K562 (cell line): ENCODE results near the gene FOXA3. TPM values are rescaled to one million over a fixed set of nuclear protein-coding genes. Genes with fewer than 3 reads are reported as not detected.

ENCODE experiments used
- ATAC-seq: fragments of 200-7000 bp; cut with Tn5 transposase; 3 replicates; pipeline ENCODE4 v1.9.1; 2020; ENCODE audit warnings: moderate library complexity
- BruUV-seq: library from RNA; stranded (reverse); fragments of 400-500 nt; replicated peaks from 2 replicates; lab custom pipeline; 2021; lab: Mats Ljungman, UMichigan
- CTCF ChIA-PET: fragments of 300-600 bp; formaldehyde crosslinking; extraction: SDS; loops from one replicate; lab custom pipeline; 2021; ENCODE audit warnings: low intra/inter-chr PET ratio; lab: Yijun Ruan, JAX
- POLR2A ChIA-PET: fragments of 300-600, 350-650 bp; sonication (Branson Sonifier 250); formaldehyde crosslinking; extraction: SDS; loops from one replicate; lab custom pipeline; 2021; ENCODE audit warnings: antibody characterized with exemption, inconsistent platforms; lab: Yijun Ruan, JAX
- DNase-seq, 4 experiments: peaks; one replicate each; pipeline versions ENCODE4 v3.0.0 to v3.0.0-alpha.2; 2011 to 2018; ENCODE audit warnings: low spot score in 3 of 4, mixed read lengths in 3 of 4; ENCODE audit errors: extremely low read depth in 1 of 4
- FAIRE-seq: peaks from 2 replicates; lab custom pipeline; 2011; peaks lifted over from hg19 to GRCh38; lab: Jason Lieb, UNC
- H2AFZ ChIP-seq: 2 replicates; pipeline ENCODE4 v1.6.0; 2011; ENCODE audit warnings: low read depth, low read length, control low read depth, inconsistent platforms
- H3K27ac ChIP-seq: fragments of 200-600 bp; 3 replicates; pipeline ENCODE4 v1.8.0; 2011; ENCODE audit warnings: low read depth, mild to moderate bottlenecking, control low read depth, inconsistent platforms, low read length, moderate library complexity, mixed read lengths; ENCODE audit errors: extremely low read depth
- H3K27me3 ChIP-seq, 2 experiments: fragments of 300-600 bp in 1 of 2; 2 replicates in 1 of 2; 3 replicates in 1 of 2; pipeline versions ENCODE4 v1.6.0 to v1.8.0; 2011; ENCODE audit warnings: inconsistent platforms in 2 of 2, low read length in 2 of 2, mild to moderate bottlenecking in 1 of 2, mixed read lengths in 1 of 2, moderate library complexity in 1 of 2; ENCODE audit not compliant: control insufficient read depth in 2 of 2, insufficient read depth in 2 of 2
- H3K36me3 ChIP-seq: fragments of 300-600 bp; 3 replicates; pipeline ENCODE4 v1.8.0; 2011; ENCODE audit warnings: mild to moderate bottlenecking, low read length, inconsistent platforms; ENCODE audit not compliant: control insufficient read depth, insufficient read depth
- H3K4me1 ChIP-seq, 2 experiments: fragments of 200-600 bp in 1 of 2; replicated peaks in 1 of 2; 2 replicates in 1 of 2; 3 replicates in 1 of 2; pipeline versions ENCODE4 v1.5.1 to v1.8.0; 2011; ENCODE audit warnings: inconsistent platforms in 2 of 2, low read length in 2 of 2, mild to moderate bottlenecking in 1 of 2, mixed read lengths in 1 of 2, moderate library complexity in 1 of 2; ENCODE audit not compliant: control insufficient read depth in 2 of 2, insufficient read depth in 2 of 2
- H3K4me2 ChIP-seq: 2 replicates; pipeline ENCODE4 v1.6.1; 2011; ENCODE audit warnings: low read length, control low read depth, inconsistent platforms, mixed read lengths; ENCODE audit not compliant: insufficient read depth
- H3K4me3 ChIP-seq: fragments of 200-600 bp; sonication (generic), shearing (Covaris generic); 2 replicates; pipeline ENCODE4 v1.5.1; 2016; ENCODE audit warnings: control low read depth, inconsistent platforms
- H3K79me2 ChIP-seq: fragments of 200-600 bp; 3 replicates; pipeline ENCODE4 v1.8.0; 2011; ENCODE audit warnings: low read length, inconsistent platforms; ENCODE audit not compliant: control insufficient read depth, insufficient read depth
- H3K9ac ChIP-seq, 2 experiments: 2 replicates each; pipeline versions ENCODE4 v1.6.0 to v1.6.1; 2011; ENCODE audit warnings: low read depth in 2 of 2, low read length in 2 of 2, control low read depth in 1 of 2, inconsistent platforms in 1 of 2, mild to moderate bottlenecking in 1 of 2, mixed read lengths in 1 of 2; ENCODE audit not compliant: insufficient read depth in 1 of 2
- H3K9me1 ChIP-seq: one replicate; pipeline ENCODE4 v1.6.0; 2011; ENCODE audit warnings: inconsistent platforms, mild to moderate bottlenecking, low read length, moderate library complexity; ENCODE audit not compliant: control insufficient read depth, insufficient read depth
- H3K9me3 ChIP-seq: replicated peaks from 2 replicates; pipeline ENCODE4 v1.5.1; 2011; ENCODE audit warnings: low read depth, low read length, inconsistent platforms; ENCODE audit not compliant: control insufficient read depth, insufficient read depth
- H4K20me1 ChIP-seq: replicated peaks from 2 replicates; pipeline ENCODE4 v1.6.1; 2011; ENCODE audit warnings: low read length, inconsistent platforms, mixed read lengths; ENCODE audit not compliant: control insufficient read depth, insufficient read depth
- ATF1 ChIP-seq, 2 experiments: fragments of 450-650 bp in 1 of 2; IDR thresholded peaks; 2 replicates each; pipeline ENCODE4 v1.6.1; 2016; ENCODE audit warnings: missing compliant biosample characterization in 1 of 2, missing genetic modification characterization in 1 of 2
- BCOR ChIP-seq: fragments of 450-650 bp; IDR thresholded peaks from 2 replicates; pipeline ENCODE4 v1.6.1; 2016
- CBFA2T3 ChIP-seq: fragments of 450-650 bp; IDR thresholded peaks from 2 replicates; pipeline ENCODE4 v1.6.1; 2017
- ERF ChIP-seq: fragments of 450-650 bp; formaldehyde crosslinking; IDR thresholded peaks from 2 replicates; pipeline ENCODE4 v1.4.0; 2020; ENCODE audit warnings: mild to moderate bottlenecking, mixed read lengths
- RBM14 ChIP-seq: fragments of 200-400 bp; formaldehyde crosslinking; IDR thresholded peaks from 2 replicates; pipeline ENCODE4 v1.6.1; 2018; ENCODE audit warnings: low read depth, mild to moderate bottlenecking, low read length, moderate library complexity, borderline replicate concordance; ENCODE audit not compliant: insufficient read depth
- RBM25 ChIP-seq: fragments of 200-400 bp; formaldehyde crosslinking; IDR thresholded peaks from 2 replicates; pipeline ENCODE4 v1.6.1; 2018; ENCODE audit warnings: low read length, low read depth, moderate library complexity; ENCODE audit not compliant: severe bottlenecking
- WGBS: fragments of 100-300 bp; shearing (Covaris generic); methylation state at CpG from one replicate; pipeline ENCODE4 v1.1.6; 2016; ENCODE audit warnings: low coverage, mixed read lengths; ENCODE audit not compliant: insufficient coverage; ENCODE audit errors: missing lambda C conversion rate; 5-methylcytosine and 5-hydroxymethylcytosine counted together
- in situ Hi-C: fragments of 300-500 bp; cut with MboI; formaldehyde crosslinking; loops from 4 replicates; pipeline ENCODE4 v1.15.0; 2018; ENCODE audit warnings: inconsistent platforms, mixed read lengths
- intact Hi-C: fragments of 100-400 bp; cut with micrococcal nuclease; formaldehyde crosslinking; loops from 2 replicates; pipeline ENCODE4 v1.14.2; 2022
- polyA plus RNA-seq, 8 experiments: library from polyadenylated mRNA; depleted of rRNA in 4 of 8; stranded (reverse) in 5 of 8; unstranded in 3 of 8; fragments of >200 nt; fragmentation: Nextera tagmentation in 2 of 8; fragmentation: Illumina TruSeq in 1 of 8; extraction: Ambion mirVana in 2 of 8; extraction: Trizol in 1 of 8; gene quantifications; 2 replicates each; pipeline versions ENCODE4 v1.2.1 to v1.2.3, GENCODE V29; 2011 to 2014; ENCODE audit warnings: inconsistent platforms in 1 of 8, missing spikeins in 1 of 8
- total RNA-seq, 7 experiments: library from RNA; depleted of rRNA in 6 of 7; stranded (reverse); fragments of >200 nt in 6 of 7; fragmentation: Illumina TruSeq in 2 of 7; extraction: Trizol in 2 of 7; gene quantifications; 2 replicates each; pipeline versions ENCODE4 v1.2.1 to v1.2.3, GENCODE V29; 2011 to 2021; ENCODE audit warnings: low replicate concordance in 1 of 7
- TF ChIP-seq, protein P1 (sequence below), 3 experiments: IDR thresholded peaks in 2 of 3; conservative IDR thresholded peaks in 1 of 3; 2 replicates each; pipeline ENCODE4 v1.5.1; 2011 to 2012; ENCODE audit warnings: low read length in 3 of 3, mild to moderate bottlenecking in 3 of 3, control low read depth in 2 of 3, improper control_type of control experiment in 1 of 3, inconsistent platforms in 1 of 3, low read depth in 1 of 3, mixed read lengths in 1 of 3, moderate library complexity in 1 of 3; ENCODE audit not compliant: insufficient read depth in 2 of 3

The FOXA3 gene
- total and polyA plus RNA-seq, 9 of the 15 experiments (the other 6 are each of a cell fraction or from before 2014, with no cell fraction given), result 1.3 to 15.5 (median 4.7) TPM

DNA sequence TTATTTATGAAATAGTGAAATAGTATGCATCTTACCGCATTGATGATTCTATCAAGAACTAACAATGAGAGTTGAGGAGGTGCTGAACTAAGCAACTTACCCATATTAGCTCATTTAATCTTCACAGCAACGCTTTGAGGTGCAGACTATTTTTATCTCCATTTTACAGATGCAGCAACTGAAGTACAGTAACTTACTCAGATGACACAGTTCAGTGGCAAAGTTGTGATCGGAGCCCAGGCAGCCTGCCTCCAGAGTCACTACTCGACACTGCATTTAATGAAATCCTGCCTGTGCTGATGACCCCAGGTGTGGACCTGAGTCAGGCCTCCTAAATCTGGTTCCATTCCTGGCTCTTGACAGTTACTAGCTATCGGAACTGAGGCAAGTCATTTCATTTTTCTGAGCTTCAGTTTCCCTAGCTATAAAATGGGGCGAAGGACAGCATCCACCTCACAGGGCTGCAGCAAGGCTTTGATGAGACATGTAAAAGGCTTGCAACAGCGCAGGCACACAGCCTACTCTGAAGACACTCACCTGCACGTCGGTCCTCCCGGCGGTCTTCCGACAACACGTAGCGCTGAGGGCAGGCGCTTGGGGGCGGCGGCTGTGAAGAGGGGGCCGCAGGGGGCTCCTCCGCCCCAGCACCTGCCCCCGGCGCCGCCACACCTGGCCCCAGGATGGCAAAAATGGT, 36.8 kb downstream of the FOXA3 start:
- no peaks in the 10 kb centered on the region for H4K20me1 ChIP-seq
- intact Hi-C loops, result no loop called here
- no peak for TF ChIP-seq ERF (CRISPR knock-in tag)
- 0 out of 2 replicates have a peak, but pooled peaks have one; percentile 66 for TF ChIP-seq RBM14
- TF ChIP-seq CBFA2T3, result 0 out of 2 replicates have a peak, but pooled peaks have one; percentile 30
- TF ChIP-seq, protein P1, sequence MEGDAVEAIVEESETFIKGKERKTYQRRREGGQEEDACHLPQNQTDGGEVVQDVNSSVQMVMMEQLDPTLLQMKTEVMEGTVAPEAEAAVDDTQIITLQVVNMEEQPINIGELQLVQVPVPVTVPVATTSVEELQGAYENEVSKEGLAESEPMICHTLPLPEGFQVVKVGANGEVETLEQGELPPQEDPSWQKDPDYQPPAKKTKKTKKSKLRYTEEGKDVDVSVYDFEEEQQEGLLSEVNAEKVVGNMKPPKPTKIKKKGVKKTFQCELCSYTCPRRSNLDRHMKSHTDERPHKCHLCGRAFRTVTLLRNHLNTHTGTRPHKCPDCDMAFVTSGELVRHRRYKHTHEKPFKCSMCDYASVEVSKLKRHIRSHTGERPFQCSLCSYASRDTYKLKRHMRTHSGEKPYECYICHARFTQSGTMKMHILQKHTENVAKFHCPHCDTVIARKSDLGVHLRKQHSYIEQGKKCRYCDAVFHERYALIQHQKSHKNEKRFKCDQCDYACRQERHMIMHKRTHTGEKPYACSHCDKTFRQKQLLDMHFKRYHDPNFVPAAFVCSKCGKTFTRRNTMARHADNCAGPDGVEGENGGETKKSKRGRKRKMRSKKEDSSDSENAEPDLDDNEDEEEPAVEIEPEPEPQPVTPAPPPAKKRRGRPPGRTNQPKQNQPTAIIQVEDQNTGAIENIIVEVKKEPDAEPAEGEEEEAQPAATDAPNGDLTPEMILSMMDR (IDR thresholded peaks at IDR 0.05 in 2 of 3, conservative IDR thresholded peaks at IDR 0.05 in 1 of 3; ENCODE audit: insufficient read depth in 2 of 3, low read depth in 1 of 3, low read length in 3 of 3), result 0 out of 6 replicates have a peak, but pooled peaks of 2 of the 3 experiments have one; percentile 1 to 3
- TF ChIP-seq ATF1 (CRISPR knock-in tag; IDR thresholded peaks at IDR 0.05), result no peak
- TF ChIP-seq ATF1 (tag; IDR thresholded peaks at IDR 0.05), result no peak
- peak; percentile 36 for TF ChIP-seq RBM25
- TF ChIP-seq BCOR, result peak; percentile 32; the same call in 1 of the 2 replicates
- no peaks in the 10 kb centered on the region for H3K9me3 ChIP-seq
- ChIA-PET POLR2A (interaction anchor here (0.8 to 1.7 kb wide), 3 partner anchors 10 to 13 kb away, joined by 3 to 4 read pairs (median 4); no protein-coding TSS in a partner anchor), CTCF (no interaction called here)
- 0 out of 2 replicates have a peak overlapping the region, but pooled peaks have one; percentile 52 for H3K4me3 ChIP-seq
- peak overlapping the region in 1 of 2 experiments; percentile 94; a peak in 2 of 4 replicates for H3K9ac ChIP-seq
- FAIRE-seq (peak; percentile 66), ATAC-seq (no peak), DNase-seq (peak in 1 of 4 experiments; percentile 56)
- in situ Hi-C loops, result no loop called here
- H3K79me2 ChIP-seq, result peaks cover 20% of the 10 kb centered on the region
- no TSS peak for BruUV-seq
- H2AFZ ChIP-seq, result no peak overlapping the region
- peaks cover 6 to 25% of the 10 kb centered on the region in 2 experiments; a peak in 4 of 5 replicates for H3K4me1 ChIP-seq
- peak overlapping the region; percentile 58 for H3K4me2 ChIP-seq
- peak overlapping the region; percentile 4; the same call in 1 of the 3 replicates for H3K27ac ChIP-seq
- no peaks in the 10 kb centered on the region for H3K9me1 ChIP-seq
- H3K36me3 ChIP-seq, result peaks cover 29% of the 10 kb centered on the region
- no peaks in the 10 kb centered on the region for H3K27me3 ChIP-seq
- 53% methylated on average over 15 of the region's 22 CpGs for WGBS
